T-helper 1 cell (primary cell): ENCODE data around the gene RNF114.

Experiments used
- DNase-seq, 5 donors: peaks; one replicate each; pipeline ENCODE4 v3.0.0-alpha.2; 2012 to 2020

Gene RNF114

DNA sequence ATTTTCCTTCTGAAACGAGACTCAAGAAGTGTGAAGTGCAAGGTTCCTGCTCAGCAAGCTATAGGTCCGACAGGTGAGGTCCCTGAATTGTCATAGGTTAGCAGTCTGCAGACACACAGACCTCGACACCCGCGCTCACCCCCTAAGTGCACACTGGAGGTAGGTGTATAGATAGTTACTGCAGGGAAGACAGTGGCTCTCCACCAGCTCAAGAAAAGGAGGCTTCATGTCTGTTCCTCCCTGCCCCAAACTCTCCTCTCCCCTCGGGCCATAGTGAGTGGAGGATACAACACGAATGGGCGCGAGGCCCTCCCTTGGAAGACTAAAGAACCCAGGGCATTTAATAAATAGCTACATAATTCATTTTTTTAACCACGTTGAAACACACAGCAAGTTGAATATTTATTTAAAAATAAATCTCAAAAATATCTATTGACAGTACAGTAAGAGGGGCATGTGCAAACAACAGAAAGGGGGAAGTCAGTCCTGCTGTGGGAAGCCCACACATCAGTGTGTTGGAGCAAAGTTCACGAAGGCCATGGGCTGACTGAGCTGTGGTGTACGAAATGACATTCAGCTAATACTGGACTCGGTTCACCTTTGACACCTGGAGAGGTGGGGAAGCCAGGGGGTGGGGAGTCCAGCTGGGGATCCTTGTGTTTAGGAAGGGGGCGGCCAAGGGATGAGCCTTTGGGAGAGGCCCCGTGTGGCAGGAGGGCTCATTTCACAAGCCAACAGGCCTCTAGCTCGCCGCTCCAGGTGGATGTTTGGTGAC is 31.6 kb upstream of the RNF114 start:
- no peak for DNase-seq

GRCh38 chr20:49905415-49906091 is 30.6 kb upstream of the RNF114 start:
- DNase-seq = no peak

- DNase-seq = no peak
Measured at GRCh38 chr20:49906101-49906604, 30.0 kb upstream of the RNF114 start.

DNA sequence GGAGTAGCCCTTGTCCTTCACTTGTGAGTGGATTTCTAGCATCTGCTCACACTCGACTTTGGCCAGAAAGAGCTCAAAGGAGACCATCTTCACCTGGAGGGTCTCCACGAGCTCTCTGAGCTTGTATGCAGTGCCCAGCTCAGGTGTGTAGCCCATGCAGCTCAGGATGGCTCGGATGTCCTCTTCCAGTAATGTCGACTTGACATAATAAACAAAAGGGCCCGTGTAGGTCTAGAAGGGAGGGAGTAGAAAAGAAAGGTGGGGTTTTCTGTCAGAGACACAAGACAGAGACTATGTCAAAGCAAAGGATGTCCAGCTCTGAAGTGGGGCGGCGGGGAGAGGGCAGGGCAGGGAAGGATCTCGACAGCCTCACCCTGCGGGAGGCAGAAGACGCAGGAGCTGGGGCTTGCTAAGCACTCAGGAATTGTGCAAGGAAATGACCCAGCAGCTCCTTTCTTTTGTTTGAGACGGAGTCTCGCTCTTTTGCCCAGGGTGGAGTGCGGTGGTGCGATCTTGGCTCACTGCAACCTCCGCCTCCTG is 29.5 kb upstream of the RNF114 start:
- no peak for DNase-seq

DNA sequence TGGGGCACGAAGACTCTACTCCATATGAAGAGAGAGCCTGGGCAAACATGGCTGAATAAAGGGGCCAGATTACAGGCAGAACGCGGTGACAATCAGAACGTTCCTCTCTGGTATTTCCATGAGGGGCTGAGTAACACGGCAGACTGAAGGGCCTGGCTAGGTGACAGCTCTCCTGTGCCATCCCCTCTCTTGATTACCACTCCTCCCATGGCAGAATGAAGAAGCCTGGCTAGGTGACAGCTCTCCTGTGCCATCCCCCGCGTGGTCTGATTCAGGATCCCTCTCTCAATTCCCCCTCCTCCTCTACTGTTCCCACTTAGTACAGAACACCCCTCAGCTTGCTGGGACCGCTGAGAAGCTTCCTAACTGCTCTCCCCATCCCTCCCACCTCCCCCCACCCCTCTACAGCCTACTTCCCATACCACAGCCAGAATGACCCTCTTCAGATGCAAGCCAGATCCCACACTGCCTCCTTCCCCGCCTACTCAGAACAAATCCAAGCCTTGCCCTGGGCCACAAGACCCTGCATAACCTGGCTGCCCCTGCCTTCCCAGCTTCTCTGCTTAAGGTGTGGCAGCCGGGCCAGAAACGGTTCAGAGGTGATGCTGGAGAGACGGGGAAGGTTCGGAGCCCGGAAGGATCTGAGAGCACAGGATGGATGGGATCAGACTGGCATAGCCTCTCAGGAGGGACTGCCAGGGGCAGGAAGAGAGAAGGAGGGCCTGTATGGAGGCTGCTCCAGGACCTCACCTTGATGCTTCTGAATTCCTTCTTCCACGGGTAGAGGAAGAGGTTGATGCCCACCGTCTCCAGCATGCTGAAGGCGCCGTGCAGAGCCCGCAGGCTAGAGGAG is 28.6 kb upstream of the RNF114 start:
- no peak for DNase-seq

DNA sequence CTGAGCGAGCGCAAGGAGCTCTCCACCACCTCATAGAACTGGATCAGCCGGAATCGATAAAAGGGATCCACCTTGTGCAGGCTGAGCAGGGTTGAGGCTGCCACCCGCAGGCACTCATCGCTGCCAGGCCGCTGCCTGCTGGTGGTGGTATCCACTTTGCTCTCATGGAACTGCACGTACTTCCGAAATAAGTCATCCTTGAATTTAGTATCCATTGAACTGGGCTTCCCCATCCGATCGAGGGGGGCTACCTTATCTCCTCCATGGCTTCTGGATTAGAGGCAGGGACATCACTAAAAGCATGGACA is 28.0 kb upstream of the RNF114 start:
- DNase-seq = no peak

GRCh38 chr20:49909499-49910339 is 26.5 kb upstream of the RNF114 start:
- no peak for DNase-seq

- no peak for DNase-seq
Measured at GRCh38 chr20:49910340-49910706, 25.9 kb upstream of the RNF114 start.

DNA sequence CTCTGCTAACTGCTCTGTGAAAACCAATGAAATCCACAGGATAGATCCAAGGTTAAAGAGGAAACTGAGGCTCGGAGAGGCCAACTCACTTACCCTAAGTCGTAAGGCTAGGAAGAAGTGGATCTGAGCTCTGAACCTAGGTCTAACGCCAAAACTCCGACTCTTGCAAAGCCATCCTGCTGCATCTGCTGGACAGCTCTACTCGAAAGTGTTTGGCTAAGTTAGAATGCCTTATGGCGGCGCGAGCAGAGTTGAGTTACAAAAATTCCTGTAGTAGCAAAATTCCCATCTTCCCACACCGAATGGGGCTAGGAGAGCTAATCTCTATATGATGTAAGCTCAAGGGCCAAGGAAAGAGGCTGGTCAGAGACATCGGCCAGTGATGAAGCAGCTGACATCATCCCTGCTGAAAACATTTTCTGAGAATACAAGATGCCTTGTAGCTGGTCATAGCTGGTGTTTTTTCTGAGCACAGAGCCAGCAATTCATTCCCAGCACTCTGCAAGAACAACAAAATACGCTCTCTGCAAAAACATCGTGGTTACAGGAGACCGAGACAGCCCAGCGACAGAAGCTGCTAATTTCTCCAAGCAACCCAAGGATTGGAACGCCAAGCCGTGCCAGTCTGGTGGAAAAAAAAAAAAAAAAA is 22.7 kb upstream of the RNF114 start:
- DNase-seq = no peak

DNA sequence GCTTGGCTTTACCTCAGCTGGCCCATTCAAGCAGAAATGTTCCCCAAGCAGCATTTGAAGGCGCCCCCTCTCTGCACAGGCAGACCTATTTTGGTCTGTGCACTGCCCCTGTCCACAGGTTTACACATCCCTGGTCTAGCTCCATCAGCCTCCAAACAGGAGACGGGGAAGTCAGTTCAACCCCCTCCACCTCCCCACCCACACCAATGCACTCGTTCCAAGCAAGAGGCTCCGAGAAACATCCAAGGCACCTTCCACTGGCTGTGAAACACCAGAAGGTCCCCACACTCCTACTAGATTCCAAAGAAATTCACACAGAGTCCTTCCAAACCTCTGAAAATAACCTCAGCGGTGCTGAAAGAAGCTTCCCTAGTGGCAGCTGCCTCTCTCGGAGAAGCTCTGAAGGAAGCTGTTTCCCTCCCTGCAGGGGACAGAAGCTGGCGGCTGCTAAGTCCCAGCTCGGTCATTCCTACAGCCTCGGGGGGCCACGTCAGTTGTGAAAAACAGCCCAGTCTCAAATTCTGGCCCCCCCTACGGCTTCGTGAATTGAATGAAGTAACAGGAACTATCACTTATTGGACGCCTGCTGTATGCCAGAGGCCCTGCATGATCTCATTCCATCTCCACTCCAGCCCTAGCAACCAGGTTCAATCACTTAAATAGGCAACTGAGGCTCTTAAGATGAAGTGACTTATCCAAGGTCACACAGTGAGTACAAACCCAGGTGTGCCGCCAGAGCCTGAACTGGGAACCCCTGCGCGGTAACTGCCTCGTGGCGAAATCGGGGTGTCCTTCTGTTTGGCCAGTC is 21.7 kb upstream of the RNF114 start:
- DNase-seq = no peak

- DNase-seq = no peak
Measured at GRCh38 chr20:49915118-49915379, 21.1 kb upstream of the RNF114 start.

DNA sequence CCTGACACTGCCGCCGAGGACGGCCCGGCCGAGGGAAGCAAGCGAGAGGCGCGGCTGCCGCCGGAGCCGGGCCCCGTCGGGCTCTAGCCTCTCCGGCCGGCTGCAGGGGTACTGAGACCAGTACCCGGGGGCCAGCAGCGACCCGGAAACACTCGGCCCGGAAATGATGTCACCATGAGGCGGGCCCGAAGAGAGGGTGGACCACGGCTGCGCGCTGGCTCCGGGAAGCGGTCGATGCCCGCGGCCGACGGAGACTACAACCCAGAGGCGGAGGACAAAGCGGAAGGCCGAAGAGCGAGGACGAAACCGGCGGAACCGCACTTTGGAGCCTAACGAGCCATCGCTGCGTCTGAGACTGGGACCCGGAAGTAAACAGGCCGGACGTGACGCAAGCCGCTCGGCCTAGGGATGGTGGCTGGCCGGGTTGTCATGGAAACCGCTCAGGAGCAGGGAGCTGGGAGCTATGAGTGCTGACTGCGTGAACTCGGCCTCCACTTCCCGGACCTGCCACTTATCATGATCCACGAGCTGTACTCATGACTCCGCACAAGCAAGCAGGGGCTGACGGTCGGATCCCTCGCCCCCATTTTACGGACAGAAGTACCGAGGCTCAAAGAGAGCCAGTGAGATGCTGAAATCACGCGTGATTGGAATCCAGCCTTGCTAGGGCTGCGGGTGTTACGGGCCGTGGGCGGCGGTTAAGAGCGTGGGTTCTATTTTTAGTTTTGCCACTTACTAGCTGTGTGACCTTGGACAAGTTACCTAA is 20.6 kb upstream of the RNF114 start, which contains the start of gene SPATA2:
TSS of gene SPATA2 (minus strand) at position 150 of the 766 bp plus-strand sequence. CDS start 7,039 bp downstream, outside the sequence.
- DNase-seq = peak; percentile 89 to 96 (median 92)

GRCh38 chr20:49916146-49917002 is 19.8 kb upstream of the RNF114 start:
- DNase-seq = no peak

GRCh38 chr20:49918446-49918845 is 17.8 kb upstream of the RNF114 start:
- DNase-seq = no peak

GRCh38 chr20:49919009-49919408 is 17.2 kb upstream of the RNF114 start:
- no peak for DNase-seq

- DNase-seq = no peak
Measured at GRCh38 chr20:49919461-49919860, 16.7 kb upstream of the RNF114 start.

DNA sequence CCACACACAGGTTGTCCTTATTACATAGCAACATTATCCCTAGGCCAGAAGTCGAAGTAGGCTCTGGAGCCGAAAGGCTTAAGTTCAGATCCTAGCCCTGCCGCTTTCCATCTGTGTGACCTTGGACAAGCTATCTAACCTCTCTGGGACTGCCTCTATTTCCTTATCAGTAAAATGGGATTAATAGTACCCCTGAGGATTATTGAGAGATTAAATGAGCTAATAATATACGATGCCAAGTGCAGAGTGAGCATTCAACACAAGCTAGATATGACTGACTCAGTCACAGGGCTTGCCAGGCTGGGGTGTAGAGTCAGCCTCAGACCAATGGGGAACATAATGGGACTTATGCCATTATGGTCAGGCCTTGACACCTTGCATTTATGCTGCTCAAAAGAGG is 11.9 kb upstream of the RNF114 start:
- no peak for DNase-seq

DNA sequence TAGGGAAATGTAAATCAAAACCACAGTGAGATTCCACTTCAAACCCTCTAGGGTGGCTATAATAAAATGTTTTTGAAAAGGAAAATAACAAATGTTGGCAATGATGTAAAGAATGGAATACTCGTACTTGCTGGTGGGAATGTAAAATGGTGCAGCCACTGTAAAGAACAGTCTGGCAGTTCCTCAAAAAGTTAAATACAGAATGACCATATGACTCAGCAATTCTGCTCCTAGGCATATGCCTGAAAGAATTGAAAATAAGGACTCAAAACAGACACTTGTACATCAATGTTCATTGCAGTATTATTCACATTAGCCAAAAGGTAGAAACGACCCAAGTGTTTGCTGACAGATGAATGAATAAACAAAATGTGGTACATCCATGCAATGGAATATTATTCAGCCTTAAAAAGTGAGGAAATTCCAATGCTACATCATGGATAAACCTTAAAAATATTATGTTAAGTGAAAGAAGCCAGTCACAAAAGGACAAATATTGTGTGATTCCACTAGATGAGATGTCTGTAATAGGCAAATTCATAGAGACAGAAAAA is 10.2 kb upstream of the RNF114 start:
- DNase-seq = no peak
